PFSK-1 (cell line): ENCODE results near the gene MBL2.

Source experiments
- FOXP2 ChIP-seq: optimal IDR thresholded peaks from 2 replicates; pipeline ENCODE3; 2011; ENCODE audit warnings: borderline replicate concordance, control low read depth, inconsistent platforms; ENCODE audit not compliant: insufficient read depth; ENCODE audit errors: extremely low read length, extremely low read depth
- POLR2AphosphoS5 ChIP-seq: IDR thresholded peaks from 2 replicates; pipeline ENCODE4 v1.6.1; 2012; ENCODE audit warnings: low read depth, mild to moderate bottlenecking, control low read depth, low read length, moderate library complexity
- REST ChIP-seq, 2 experiments: IDR thresholded peaks; 2 replicates each; pipeline versions ENCODE4 v1.6.1 to v1.8.0; 2011 to 2012; ENCODE audit warnings: low read depth in 2 of 2, low read length in 2 of 2, control low read depth in 1 of 2, inconsistent platforms in 1 of 2, mild to moderate bottlenecking in 1 of 2, moderate library complexity in 1 of 2; ENCODE audit not compliant: insufficient read depth in 1 of 2
- SIN3A ChIP-seq: IDR thresholded peaks from 2 replicates; pipeline ENCODE4 v1.6.1; 2012; ENCODE audit warnings: mild to moderate bottlenecking, low read length, moderate library complexity, borderline replicate concordance; ENCODE audit not compliant: insufficient read depth
- TAF1 ChIP-seq: IDR thresholded peaks from 2 replicates; pipeline ENCODE4 v1.6.1; 2012; ENCODE audit warnings: low read length, control low read depth, borderline replicate concordance; ENCODE audit not compliant: insufficient read depth

The MBL2 gene

GRCh38 chr10:52779541-52780390 lies 7.2 kb upstream of the MBL2 start:
- TF ChIP-seq FOXP2 (peak; percentile 20), SIN3A (no peak)

- no peak for TF ChIP-seq POLR2AphosphoS5
- no peak for TF ChIP-seq TAF1
- no peak for TF ChIP-seq FOXP2
- no peak for TF ChIP-seq REST (IDR thresholded peaks at IDR 0.05; ENCODE audit: insufficient read depth in 1 of 2, low read depth in 2 of 2, low read length in 2 of 2)
- no peak for TF ChIP-seq SIN3A
Measured at GRCh38 chr10:52778511-52779392, 6.2 kb upstream of the MBL2 start.

- TF ChIP-seq POLR2AphosphoS5 (no peak), FOXP2 (no peak), TAF1 (no peak), REST (IDR thresholded peaks at IDR 0.05; ENCODE audit: insufficient read depth in 1 of 2, low read depth in 2 of 2, low read length in 2 of 2) (no peak), SIN3A (no peak)
Measured at GRCh38 chr10:52777414-52777813, 4.8 kb upstream of the MBL2 start.

GRCh38 chr10:52776471-52776903 lies 3.9 kb upstream of the MBL2 start:
- no peak for TF ChIP-seq REST (IDR thresholded peaks at IDR 0.05; ENCODE audit: insufficient read depth in 1 of 2, low read depth in 2 of 2, low read length in 2 of 2)
- no peak for TF ChIP-seq POLR2AphosphoS5
- TF ChIP-seq TAF1 = no peak
- no peak for TF ChIP-seq FOXP2
- no peak for TF ChIP-seq SIN3A

- TF ChIP-seq FOXP2 (no peak), POLR2AphosphoS5 (no peak), SIN3A (no peak), TAF1 (no peak), REST (IDR thresholded peaks at IDR 0.05; ENCODE audit: insufficient read depth in 1 of 2, low read depth in 2 of 2, low read length in 2 of 2) (no peak)
Measured at GRCh38 chr10:52775132-52775647, 2.6 kb upstream of the MBL2 start.
